Kasumi-1 (cell line): ENCODE data around the gene FXYD2.

Experiments used
- DNase-seq, 2 experiments: peaks; one replicate each; lab custom pipeline; 2025; lab: John Stamatoyannopoulos, UW

Gene FXYD2

GRCh38 chr11:117835576-117835975 is 11.0 kb upstream of the FXYD2 start:
- no peak for DNase-seq

GRCh38 chr11:117834838-117835443 is 10.4 kb upstream of the FXYD2 start:
- no peak for DNase-seq

GRCh38 chr11:117834068-117834810 is 9.7 kb upstream of the FXYD2 start:
- no peak for DNase-seq

GRCh38 chr11:117833401-117833891 is 8.9 kb upstream of the FXYD2 start:
- no peak for DNase-seq

GRCh38 chr11:117832511-117832910 is 8.0 kb upstream of the FXYD2 start:
- no peak for DNase-seq

- no peak for DNase-seq
Measured at GRCh38 chr11:117831661-117832415, 7.3 kb upstream of the FXYD2 start.

GRCh38 chr11:117830674-117831351 is 6.3 kb upstream of the FXYD2 start:
- DNase-seq = no peak

GRCh38 chr11:117830072-117830471 is 5.5 kb upstream of the FXYD2 start:
- no peak for DNase-seq

GRCh38 chr11:117829369-117829725 is 4.8 kb upstream of the FXYD2 start:
- no peak for DNase-seq

- no peak for DNase-seq
Measured at GRCh38 chr11:117828611-117829368, 4.2 kb upstream of the FXYD2 start.

- no peak for DNase-seq
Measured at GRCh38 chr11:117827521-117828511, 3.3 kb upstream of the FXYD2 start.

GRCh38 chr11:117826832-117827231 is 2.3 kb upstream of the FXYD2 start:
- DNase-seq = no peak

GRCh38 chr11:117826190-117826570 is 1.6 kb upstream of the FXYD2 start:
- no peak for DNase-seq

- no peak for DNase-seq
Measured at GRCh38 chr11:117825538-117826189, 1.1 kb upstream of the FXYD2 start.

GRCh38 chr11:117823946-117824420 is 561 bp downstream of the FXYD2 start:
- peak; percentile 72 to 74 for DNase-seq

- DNase-seq = peak; percentile 38 to 61
Measured at GRCh38 chr11:117823294-117823945, 1.1 kb downstream of the FXYD2 start.

GRCh38 chr11:117822074-117823033 is 2.2 kb downstream of the FXYD2 start:
- peak; percentile 27 to 29 for DNase-seq

GRCh38 chr11:117821431-117821830 is 3.1 kb downstream of the FXYD2 start:
- no peak for DNase-seq
